ENCODE data around the gene SLC44A1.

GRCh38 chr9:105444130-105444529 lies 199.7 kb downstream of the SLC44A1 start:
- TF ChIP-seq CTCF (IDR thresholded peaks at IDR 0.05): no peak
- no peak for TF ChIP-seq POLR2AphosphoS5 (IDR thresholded peaks at IDR 0.05; ENCODE audit: low read depth, low read length)
- no peak for TF ChIP-seq EP300 (IDR thresholded peaks at IDR 0.05; ENCODE audit: borderline replicate concordance in 1 of 2, low read depth in 1 of 2, low read length in 1 of 2)
